BE2C (cell line): Measurements from ENCODE around the gene NBPF20.
"Not testable (repeated sequence)": the region's sequence is repeated elsewhere in the genome, so short reads cannot be mapped to it uniquely, and the experiment has no call there.

Source experiments
- DNase-seq: peaks from one replicate; pipeline ENCODE4 v3.0.0-alpha.2; 2020
- H3K27me3 ChIP-seq: fragments of 250-450 bp; sonication (Bioruptor Pico); 2 replicates; pipeline ENCODE4 v1.5.1; 2020; ENCODE audit warnings: mild to moderate bottlenecking
- H3K36me3 ChIP-seq: fragments of 250-450 bp; sonication (Bioruptor Pico); 2 replicates; pipeline ENCODE4 v1.5.1; 2020; ENCODE audit warnings: mild to moderate bottlenecking
- H3K4me1 ChIP-seq: fragments of 250-450 bp; sonication (Bioruptor Pico); 2 replicates; pipeline ENCODE4 v1.5.1; 2020
- H3K4me3 ChIP-seq: 2 replicates; pipeline ENCODE4 v1.5.1; 2011; ENCODE audit warnings: low read depth, low read length
- H3K9me3 ChIP-seq: fragments of 250-450 bp; sonication (Bioruptor Pico); 2 replicates; pipeline ENCODE4 v1.5.1; 2020

The NBPF20 gene

GRCh38 chr1:145451914-145452313 lies 26.5 kb upstream of the NBPF20 start:
- not testable (repeated sequence) for H3K27me3 ChIP-seq, H3K36me3 ChIP-seq, H3K4me3 ChIP-seq, H3K4me1 ChIP-seq, H3K9me3 ChIP-seq, DNase-seq

- not testable (repeated sequence) for DNase-seq, H3K36me3 ChIP-seq, H3K4me1 ChIP-seq, H3K27me3 ChIP-seq, H3K4me3 ChIP-seq, H3K9me3 ChIP-seq
These were observed 19.8 kb upstream of the NBPF20 start for GRCh38 chr1:145445219-145445618.

- H3K4me3 ChIP-seq, H3K4me1 ChIP-seq, H3K27me3 ChIP-seq, H3K36me3 ChIP-seq, H3K9me3 ChIP-seq, DNase-seq: not testable (repeated sequence)
These were observed 16.9 kb upstream of the NBPF20 start for GRCh38 chr1:145442340-145442739.

DNA sequence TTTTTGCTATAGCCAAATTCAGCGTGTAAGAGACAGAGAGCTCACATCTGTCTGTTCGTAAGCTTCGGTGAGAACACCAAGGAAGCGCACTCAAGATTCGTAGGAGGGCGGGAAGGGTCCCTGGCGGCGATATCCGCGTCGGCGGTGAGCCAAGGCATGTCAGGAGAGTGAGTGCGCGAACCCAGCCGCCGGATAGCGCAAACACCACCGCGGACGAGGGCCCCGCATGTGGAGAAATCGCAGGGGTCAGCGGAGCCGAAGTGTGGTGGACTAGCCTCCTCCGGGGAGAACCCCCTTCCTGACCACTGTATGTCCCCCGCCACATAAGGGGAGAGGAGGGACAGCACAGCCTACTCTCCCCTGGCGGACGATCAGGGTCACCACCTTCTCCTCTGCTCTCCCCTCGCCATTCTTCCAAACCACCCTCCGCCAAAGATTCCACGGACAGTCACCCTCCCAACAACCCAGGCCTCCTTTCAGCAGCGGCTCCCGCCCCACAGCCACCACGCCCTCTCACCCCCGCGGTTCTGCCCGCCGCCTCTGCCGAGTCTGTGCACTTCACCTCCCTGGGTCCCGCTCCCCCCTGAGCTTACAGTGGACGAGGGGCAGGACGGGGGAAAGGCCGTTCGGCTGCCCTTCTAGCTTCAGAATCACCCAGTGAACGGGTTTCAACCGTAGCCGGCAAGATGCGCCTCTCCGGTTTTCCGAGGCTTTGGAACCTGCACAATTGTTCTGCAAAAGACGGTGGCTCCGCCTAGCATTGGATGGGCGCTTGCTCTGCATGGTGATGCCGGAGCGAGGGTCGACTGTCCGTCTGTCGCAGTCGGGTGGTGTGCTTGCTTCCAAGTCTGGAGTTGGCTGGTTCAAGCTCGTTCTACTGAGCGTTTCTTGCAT lies 6.2 kb upstream of the NBPF20 start:
- DNase-seq = not testable (repeated sequence)

GRCh38 chr1:145430830-145431229 lies 5.4 kb upstream of the NBPF20 start:
- DNase-seq, H3K4me1 ChIP-seq, H3K9me3 ChIP-seq, H3K27me3 ChIP-seq, H3K36me3 ChIP-seq, H3K4me3 ChIP-seq: not testable (repeated sequence)

More for the DNA sequence above, 6.2 kb upstream of the NBPF20 start:
- H3K36me3 ChIP-seq, H3K27me3 ChIP-seq, H3K4me1 ChIP-seq, H3K9me3 ChIP-seq: not testable (repeated sequence)
- H3K4me3 ChIP-seq = peak overlapping the region; percentile 51

GRCh38 chr1:145429329-145429728 lies 3.9 kb upstream of the NBPF20 start:
- H3K36me3 ChIP-seq, DNase-seq, H3K27me3 ChIP-seq, H3K9me3 ChIP-seq, H3K4me1 ChIP-seq, H3K4me3 ChIP-seq: not testable (repeated sequence)

GRCh38 chr1:145424612-145425435 lies 579 bp downstream of the NBPF20 start:
- not testable (repeated sequence) for H3K9me3 ChIP-seq, H3K27me3 ChIP-seq, H3K36me3 ChIP-seq, H3K4me1 ChIP-seq, DNase-seq
- H3K4me3 ChIP-seq = peak overlapping the region; percentile 75

DNA sequence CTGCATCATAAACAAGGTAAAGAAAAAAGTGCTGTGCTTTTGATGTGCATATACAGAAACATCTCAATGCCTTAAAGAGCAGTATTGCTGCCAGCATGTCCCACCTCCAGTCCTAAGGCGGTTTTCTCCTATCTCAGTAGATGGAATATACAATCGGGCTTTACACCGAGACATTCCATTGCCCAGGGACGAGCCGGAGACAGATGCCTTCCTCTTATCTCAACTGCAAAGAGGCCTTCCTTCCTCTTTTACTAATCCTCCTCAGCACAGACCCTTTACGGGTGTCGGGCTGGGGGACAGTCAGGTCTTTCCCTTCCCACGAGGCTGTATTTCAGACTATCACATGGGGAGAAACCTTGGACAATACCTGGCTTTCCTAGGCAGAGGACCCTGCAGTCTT lies 10.3 kb downstream of the NBPF20 start:
- H3K4me3 ChIP-seq, DNase-seq, H3K36me3 ChIP-seq: not testable (repeated sequence)

GRCh38 chr1:145407266-145407665 lies 18.1 kb downstream of the NBPF20 start:
- not testable (repeated sequence) for H3K4me3 ChIP-seq, H3K9me3 ChIP-seq, H3K4me1 ChIP-seq, H3K36me3 ChIP-seq, H3K27me3 ChIP-seq, DNase-seq

More for the DNA sequence above, 10.3 kb downstream of the NBPF20 start:
- not testable (repeated sequence) for H3K9me3 ChIP-seq, H3K27me3 ChIP-seq, H3K4me1 ChIP-seq

GRCh38 chr1:145404949-145405348 lies 20.5 kb downstream of the NBPF20 start:
- H3K4me1 ChIP-seq, DNase-seq, H3K27me3 ChIP-seq, H3K36me3 ChIP-seq, H3K9me3 ChIP-seq, H3K4me3 ChIP-seq: not testable (repeated sequence)

GRCh38 chr1:145400701-145401100 lies 24.7 kb downstream of the NBPF20 start:
- H3K36me3 ChIP-seq, H3K9me3 ChIP-seq: not testable (repeated sequence)

More at GRCh38 chr1:145400701-145401100, 24.7 kb downstream of the NBPF20 start:
- H3K27me3 ChIP-seq, H3K4me1 ChIP-seq, DNase-seq, H3K4me3 ChIP-seq: not testable (repeated sequence)
